Measurements from ENCODE around the gene ANXA7.

GRCh38 chr10:73423309-73423708 lies 9.5 kb upstream of the ANXA7 start:
- TF ChIP-seq CTCF (IDR thresholded peaks at IDR 0.05) (no peak), POLR2AphosphoS5 (IDR thresholded peaks at IDR 0.05) (no peak), POLR2A (IDR thresholded peaks at IDR 0.05) (no peak)

Measured in breast epithelium (tissue), 3 donors.